Stimulated activated CD4-positive, alpha-beta T cell treated with anti-CD3 and anti-CD28 coated beads, Interleukin-15, amount 100 ng/mL, for 1 hour (primary cell): ENCODE data around the gene HRH1.
"Not testable (repeated sequence)": the region's sequence is repeated elsewhere in the genome, so short reads cannot be mapped to it uniquely, and the experiment has no call there.

Source experiments
- DNase-seq, 2 donors: peaks; one replicate each; pipeline ENCODE4 v3.0.0-alpha.2; 2020; ENCODE audit warnings: low read depth in 1 of 2, low spot score in 1 of 2

Gene HRH1

DNA sequence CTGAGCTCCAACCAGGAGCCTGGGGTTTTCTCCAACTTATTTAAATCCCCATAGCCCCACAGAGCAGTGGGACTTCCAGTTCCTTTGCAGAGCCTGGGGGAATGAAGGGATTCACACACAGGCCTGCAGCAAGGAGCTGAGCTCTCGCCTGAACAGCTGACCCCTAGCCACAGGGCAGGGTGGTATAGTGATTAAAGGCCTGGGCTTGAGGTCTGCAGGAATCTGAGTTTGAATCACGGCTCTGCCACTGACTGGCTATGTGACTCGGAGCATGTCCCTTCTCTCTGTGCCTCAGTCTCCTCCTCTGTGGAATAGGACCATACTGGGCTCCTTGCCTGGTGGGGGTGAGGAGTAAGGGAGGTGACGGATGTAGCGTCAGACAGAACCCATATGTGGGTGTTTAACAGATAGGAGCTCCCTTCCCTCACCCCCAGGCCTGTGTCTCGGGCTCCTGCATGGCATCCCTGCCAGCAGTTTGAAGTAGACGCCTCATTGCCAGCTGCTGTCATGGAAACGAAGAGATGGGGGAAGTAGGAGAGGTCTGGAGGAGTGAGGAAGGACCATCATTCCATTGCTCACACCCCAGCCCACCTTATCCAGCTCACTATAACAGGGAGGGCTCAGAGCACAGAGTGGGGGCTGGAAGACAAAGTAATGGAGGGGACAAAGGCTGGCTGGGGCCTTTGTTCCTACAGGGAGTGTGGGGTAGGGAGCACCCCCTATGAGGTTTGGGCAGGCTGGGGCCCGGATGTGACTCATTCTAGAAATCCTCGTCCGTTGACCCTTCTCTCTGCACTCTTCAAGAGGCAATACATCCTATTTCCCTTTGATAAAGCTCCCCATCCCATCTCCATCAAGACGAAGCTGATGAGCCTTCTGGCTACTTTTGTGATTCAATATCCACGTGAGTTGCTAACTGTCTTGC lies 14.8 kb downstream of the HRH1 start:
- DNase-seq: no peak

GRCh38 chr3:11170052-11170770 lies 15.9 kb downstream of the HRH1 start:
- DNase-seq: no peak

DNA sequence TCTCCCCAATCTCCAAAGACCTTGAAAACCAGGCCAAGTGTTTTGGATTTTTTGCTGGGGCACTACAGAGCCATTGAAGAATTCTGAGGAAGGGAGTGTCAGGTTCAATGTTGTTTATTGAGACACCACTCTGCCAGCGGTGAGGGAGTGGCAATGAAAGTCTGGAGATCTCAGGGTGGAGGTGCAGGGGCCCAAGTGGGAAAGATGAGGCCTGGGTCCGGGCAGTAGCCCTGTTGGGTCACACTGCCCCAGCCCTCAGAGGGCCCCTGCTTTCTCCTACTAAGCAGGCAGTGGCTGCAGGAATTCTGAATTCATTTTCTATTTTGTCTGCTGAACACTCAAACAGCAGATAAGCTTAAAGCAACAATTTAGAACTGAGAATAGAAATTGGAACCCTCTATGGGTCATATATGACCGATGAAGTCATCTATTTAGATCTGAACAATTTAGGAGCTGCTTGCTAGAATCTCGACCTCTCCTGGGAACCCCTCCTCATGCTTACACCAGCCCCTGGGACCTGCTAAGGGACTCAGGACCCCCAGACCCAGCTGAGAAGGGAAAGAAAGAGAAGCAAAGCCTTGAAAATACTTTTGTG lies 17.9 kb downstream of the HRH1 start:
- DNase-seq: no peak

DNA sequence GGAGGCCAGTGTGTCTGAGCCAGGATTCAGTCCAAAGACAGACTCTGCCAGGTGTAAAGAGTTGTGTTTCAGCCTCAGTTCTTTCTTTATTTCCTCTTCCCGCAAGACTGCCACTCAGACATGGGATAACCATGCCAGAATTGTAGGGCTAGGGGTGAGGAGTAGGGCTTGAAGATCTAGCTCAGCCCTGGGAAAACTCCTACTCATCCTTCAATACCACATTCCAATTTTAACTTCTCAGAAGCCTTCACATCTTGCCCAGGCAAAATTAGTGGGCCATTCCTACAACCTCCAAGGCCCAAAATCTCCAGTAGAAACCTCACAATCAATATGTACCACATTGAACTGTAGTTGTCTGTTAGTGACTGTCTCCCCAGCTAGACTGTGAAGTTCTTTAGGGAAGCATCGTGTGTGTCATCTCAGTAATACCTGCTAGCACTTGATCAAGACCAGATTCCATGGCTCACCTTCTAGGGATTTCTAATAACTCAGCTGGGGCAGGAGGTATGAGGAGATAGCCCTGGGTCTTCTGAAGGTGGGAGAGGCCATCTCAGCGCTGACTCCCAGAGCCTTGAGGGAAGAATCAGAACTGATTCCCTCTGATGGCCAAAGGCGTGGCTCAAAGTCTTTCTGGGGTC lies 19.7 kb downstream of the HRH1 start:
- DNase-seq: no peak

- no peak for DNase-seq
Measured at GRCh38 chr3:11178421-11178820, 24.1 kb downstream of the HRH1 start.

DNA sequence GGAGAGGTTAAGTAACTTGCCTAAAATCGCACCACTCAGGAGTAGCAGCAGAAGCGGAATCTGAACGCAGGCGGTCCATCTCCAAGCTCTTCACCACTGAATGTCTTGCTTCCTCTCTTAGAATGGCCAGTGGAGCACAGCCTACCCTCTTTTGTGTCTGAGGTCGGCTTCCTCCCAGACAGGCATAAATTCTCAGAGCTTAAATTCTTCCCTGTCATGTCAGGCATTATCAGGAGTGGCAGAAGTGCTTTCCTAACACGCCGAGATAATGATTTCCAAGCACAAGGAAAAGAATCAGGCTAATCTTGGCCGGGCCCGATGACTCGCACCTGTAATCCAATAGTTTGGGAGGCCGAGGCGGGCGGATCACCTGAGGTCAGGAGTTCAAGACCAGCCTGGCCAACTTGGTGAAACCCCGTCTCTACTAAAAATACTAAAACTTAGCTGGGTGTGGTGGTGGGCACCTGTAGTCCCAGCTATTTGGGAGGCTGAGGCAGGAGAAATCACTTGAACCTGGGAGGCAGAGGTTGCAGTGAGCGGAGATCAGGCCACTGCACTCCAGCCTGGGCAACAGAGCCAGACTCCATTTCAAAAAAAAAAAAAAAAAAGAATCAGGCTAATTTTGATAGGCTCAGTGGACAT lies 30.2 kb downstream of the HRH1 start:
- not testable (repeated sequence) for DNase-seq

GRCh38 chr3:11185144-11185543 lies 30.9 kb downstream of the HRH1 start:
- no peak for DNase-seq

DNA sequence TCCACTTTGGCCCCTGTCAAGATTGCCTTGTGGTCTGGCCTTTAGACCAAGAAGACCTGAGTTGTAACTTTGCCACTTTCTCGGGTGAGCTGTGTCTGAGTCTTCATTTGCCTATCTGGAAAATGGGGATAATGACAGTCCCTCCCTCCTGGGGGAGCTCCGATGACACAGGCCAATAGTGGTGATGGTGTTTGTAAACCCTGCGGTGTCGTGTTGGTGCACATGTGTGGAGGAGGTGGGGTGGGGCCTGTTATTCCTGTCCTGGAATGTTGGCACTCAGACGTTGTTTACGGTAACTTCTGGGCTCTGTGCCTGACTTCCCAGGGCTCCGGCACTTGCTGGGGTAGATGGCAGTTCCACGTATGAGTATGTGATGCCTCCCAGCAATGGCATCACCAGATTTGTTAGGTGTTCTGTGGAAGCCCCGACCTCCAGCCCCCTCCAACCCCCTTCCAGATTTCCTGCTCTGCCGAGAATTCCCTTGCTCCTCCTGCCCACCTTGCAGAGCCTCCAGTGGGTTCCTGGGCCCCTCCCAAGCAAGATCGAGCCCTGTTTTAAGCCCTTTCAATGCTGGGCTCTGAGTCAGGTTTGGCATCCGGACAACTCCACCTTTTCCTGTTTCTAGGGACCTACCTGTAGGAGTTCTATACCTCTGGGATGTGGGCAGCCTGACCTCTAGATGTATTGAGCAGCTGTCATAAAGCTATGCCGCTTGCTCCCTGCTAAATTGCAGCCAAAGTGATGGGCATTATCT lies 31.4 kb downstream of the HRH1 start:
- no peak for DNase-seq

GRCh38 chr3:11186318-11186692 lies 32.0 kb downstream of the HRH1 start:
- no peak for DNase-seq

DNA sequence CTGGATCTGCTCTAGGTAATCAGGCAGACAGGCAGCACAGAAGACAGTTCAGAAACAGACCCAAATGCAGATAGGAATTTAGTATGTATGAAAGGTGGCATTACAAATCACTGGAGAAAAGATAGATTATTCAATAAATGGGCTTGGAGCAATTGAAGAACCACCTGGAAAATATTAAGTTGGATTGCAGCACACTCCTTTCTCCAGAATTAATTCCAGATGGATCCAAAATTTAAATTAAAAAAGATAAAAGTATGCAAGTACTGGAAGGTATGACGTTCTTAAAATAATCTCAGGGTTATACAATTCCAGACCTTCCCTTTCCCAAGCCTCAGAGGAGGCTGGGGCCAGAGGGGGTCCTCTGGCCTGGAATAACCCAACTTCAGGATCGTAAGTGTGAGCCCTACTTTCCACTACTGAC lies 32.5 kb downstream of the HRH1 start:
- DNase-seq: no peak

DNA sequence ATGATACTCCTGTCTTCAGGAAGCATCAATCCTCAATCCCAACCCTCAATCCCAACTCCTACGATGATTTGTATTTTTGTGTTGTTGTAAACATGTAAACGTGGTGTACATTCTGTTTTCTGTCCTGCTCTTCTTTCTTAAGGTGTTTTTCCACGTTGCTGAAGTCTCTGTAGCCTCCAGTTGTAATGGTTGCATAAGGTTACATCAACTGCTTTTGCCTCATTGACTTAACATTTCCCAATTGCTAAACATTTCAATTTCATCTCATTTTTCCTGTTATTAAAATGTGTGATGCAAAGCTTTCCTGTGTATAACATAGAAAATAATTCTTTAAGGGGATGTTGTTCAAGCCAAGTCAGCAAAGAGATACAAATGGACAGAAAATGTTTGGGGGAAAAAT lies 33.4 kb downstream of the HRH1 start:
- DNase-seq: no peak

GRCh38 chr3:11188231-11188630 lies 33.9 kb downstream of the HRH1 start:
- no peak for DNase-seq

DNA sequence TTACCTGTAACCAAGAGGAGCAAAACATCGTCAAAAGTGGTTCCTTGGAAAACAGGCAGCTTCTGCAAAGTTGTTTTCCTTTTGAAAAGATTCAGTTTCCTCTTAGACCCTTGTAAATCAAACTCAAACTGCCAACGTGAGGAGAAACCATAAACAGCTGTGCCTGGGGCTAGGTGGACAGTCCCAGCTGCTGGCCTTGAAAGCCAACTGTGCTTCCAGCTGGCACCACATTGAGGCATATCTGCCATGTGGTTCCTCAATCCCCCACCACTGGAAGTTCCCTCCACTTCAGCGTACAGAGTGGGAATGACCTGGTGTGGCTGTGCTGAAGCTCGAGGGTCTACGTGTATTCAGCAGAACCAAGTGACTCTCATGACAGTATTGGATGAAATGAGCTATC lies 40.9 kb downstream of the HRH1 start:
- no peak for DNase-seq

DNA sequence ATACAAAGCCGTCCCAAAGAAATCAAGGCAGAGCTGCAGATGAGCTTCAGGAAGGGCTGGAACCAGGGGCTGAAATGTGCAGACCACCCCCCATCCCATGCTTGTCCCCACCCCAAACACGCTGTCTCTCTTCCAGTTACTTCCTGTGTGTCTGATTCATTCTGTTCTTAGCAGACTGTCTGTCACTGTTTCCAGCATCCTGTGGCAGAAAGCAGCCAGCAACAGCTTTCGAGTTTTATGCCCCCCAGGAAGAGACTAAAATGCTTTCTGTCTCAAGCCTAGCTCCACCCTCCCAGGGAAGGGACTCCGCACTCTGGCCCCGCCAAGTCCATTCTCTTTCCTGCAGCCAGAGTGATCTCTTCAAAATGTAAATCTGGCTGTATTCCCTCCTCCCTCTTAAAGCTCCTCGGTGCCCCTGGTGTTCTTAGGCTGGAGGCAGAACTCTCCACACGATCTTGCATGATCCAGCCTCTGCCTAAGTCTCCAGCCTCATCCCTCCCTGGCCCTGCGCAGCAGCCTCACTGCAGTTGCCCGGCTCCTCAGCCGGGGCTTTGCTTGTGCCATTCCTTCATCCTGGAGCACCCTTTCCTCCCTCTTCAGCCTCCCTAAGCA lies 41.5 kb downstream of the HRH1 start:
- no peak for DNase-seq

DNA sequence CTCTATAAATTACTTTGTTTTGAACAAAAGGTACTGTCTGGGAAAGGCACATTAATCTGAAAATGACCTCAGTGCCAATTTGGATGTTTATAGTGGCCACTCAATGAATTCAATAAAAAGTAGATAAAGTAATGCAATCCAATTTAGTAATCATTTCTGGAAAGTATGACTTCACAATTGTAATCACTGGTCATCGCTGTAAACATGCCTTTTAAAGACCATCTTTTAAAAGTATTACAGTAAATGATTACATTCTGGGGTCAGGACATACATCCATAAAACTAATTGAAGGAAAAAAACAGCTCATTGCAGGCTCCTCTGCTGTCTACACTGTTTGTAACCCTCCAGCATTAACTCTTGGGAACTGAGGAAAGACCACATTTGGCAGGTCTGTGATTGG lies 43.2 kb downstream of the HRH1 start:
- no peak for DNase-seq

DNA sequence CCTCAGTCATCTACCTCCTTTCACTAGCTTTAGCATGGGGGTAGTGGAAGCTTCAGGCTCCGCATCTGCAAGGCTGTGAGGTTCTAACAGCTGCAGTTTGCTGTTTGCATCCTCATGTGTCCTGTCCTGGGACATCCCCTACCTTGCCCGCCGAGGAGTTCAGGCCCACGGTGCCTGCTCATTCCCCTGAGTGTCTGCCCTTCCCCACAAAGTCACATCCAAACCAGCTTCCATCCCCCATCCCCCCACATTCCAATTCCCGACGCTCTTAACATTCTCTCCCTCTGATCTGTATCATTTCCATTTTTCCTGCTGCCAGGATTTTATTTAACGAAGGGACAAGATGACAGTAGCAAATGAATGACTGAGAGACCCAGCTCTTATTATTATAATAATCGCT lies 43.8 kb downstream of the HRH1 start:
- DNase-seq: no peak

DNA sequence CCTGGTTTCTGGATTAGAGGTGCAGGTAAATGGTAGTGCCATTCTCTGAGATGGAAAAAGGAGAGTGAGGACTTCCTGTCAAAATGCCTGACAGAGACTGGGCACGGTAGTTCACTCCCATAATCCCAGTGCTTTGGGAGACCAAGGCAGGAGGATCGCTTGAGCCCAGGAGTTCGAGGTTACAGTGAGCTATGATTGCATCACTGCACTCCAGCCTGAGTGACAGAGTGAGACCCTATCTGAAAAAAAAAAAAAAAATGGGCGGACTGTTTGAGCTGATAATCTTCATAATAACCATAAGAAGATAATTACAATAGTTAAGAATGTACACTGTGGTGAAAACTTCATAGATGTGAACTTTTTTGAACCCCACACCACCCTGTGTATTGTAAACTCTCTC lies 44.2 kb downstream of the HRH1 start:
- no peak for DNase-seq

- DNase-seq: no peak
Measured at GRCh38 chr3:11199902-11200845, 45.9 kb downstream of the HRH1 start.
